Panc1 (cell line): ENCODE results near the gene MEGF6. TPM values are rescaled to one million over a fixed set of nuclear protein-coding genes. Genes with fewer than 3 reads are reported as not detected.
A peak's percentile ranks its signal among the peaks of the same experiment; 100 is the strongest.

Experiments used
- ATAC-seq: fragments of 200-7000 bp; cut with Tn5 transposase; 2 replicates; pipeline ENCODE4 v1.9.1; 2020; ENCODE audit warnings: mild to moderate bottlenecking, moderate library complexity
- BruUV-seq: library from RNA; stranded (reverse); fragments of 400-500 nt; replicated peaks from 2 replicates; lab custom pipeline; 2021; lab: Mats Ljungman, UMichigan
- CTCF ChIA-PET: fragments of 300-600 bp; sonication (Branson Sonifier 250); formaldehyde crosslinking; loops from one replicate; lab custom pipeline; 2022; ENCODE audit warnings: antibody characterized with exemption; lab: Charles Lee
- POLR2A ChIA-PET: fragments of 300-600 bp; sonication (Branson Sonifier 250); formaldehyde crosslinking; loops from one replicate; lab custom pipeline; 2022; ENCODE audit warnings: antibody characterized with exemption; lab: Charles Lee
- DNase-seq: peaks from one replicate; pipeline ENCODE4 v3.0.0-alpha.2; 2010; ENCODE audit warnings: low read depth, low spot score
- H3K27ac ChIP-seq: 2 replicates; pipeline ENCODE4 v1.5.1; 2011; ENCODE audit warnings: mild to moderate bottlenecking, low read length, inconsistent platforms
- H3K27me3 ChIP-seq: fragments of 200-500 bp; sonication (Bioruptor generic); 2 replicates; pipeline ENCODE4 v1.6.0; 2014; ENCODE audit warnings: low read length, inconsistent platforms; ENCODE audit not compliant: control insufficient read depth, insufficient read depth
- H3K36me3 ChIP-seq: fragments of 200-500 bp; sonication (Bioruptor generic); 2 replicates; pipeline ENCODE4 v1.5.1; 2014; ENCODE audit warnings: inconsistent platforms, mild to moderate bottlenecking, low read length, moderate library complexity; ENCODE audit not compliant: control insufficient read depth, insufficient read depth
- H3K4me1 ChIP-seq: 2 replicates; pipeline ENCODE4 v1.5.1; 2011; ENCODE audit warnings: inconsistent platforms, mild to moderate bottlenecking, low read length, moderate library complexity; ENCODE audit not compliant: control insufficient read depth, insufficient read depth
- H3K4me3 ChIP-seq, 2 experiments: 2 replicates each; pipeline ENCODE4 v1.5.1; 2011 to 2012; ENCODE audit warnings: low read depth in 2 of 2, low read length in 2 of 2, mild to moderate bottlenecking in 2 of 2, inconsistent platforms in 1 of 2, moderate library complexity in 1 of 2
- H3K9me3 ChIP-seq: fragments of 200-500 bp; sonication (Bioruptor generic); 2 replicates; pipeline ENCODE4 v1.5.1; 2014; ENCODE audit warnings: low read depth, mild to moderate bottlenecking, inconsistent platforms, low read length, moderate library complexity; ENCODE audit not compliant: control insufficient read depth, insufficient read depth
- POLR2AphosphoS5 ChIP-seq: IDR thresholded peaks from 2 replicates; pipeline ENCODE4 v1.6.1; 2012; ENCODE audit warnings: mild to moderate bottlenecking, low read depth, low read length, moderate library complexity
- SIN3A ChIP-seq: IDR thresholded peaks from 2 replicates; pipeline ENCODE4 v1.6.1; 2012; ENCODE audit warnings: low read depth, mild to moderate bottlenecking, low read length, moderate library complexity, borderline replicate concordance; ENCODE audit not compliant: insufficient read depth
- TCF7L2 ChIP-seq: IDR thresholded peaks from 2 replicates; pipeline ENCODE4 v1.6.1; 2011; ENCODE audit warnings: mild to moderate bottlenecking, low read depth, low read length, inconsistent platforms
- in situ Hi-C: cut with HindIII; loops from 2 replicates; pipeline ENCODE4 v1.10.0; 2016; ENCODE audit warnings: low sequenced_read_pairs, low pct_unique_long_range_greater_than_20kb
- intact Hi-C: fragments of 100-400 bp; cut with micrococcal nuclease; formaldehyde crosslinking; loops from one replicate; pipeline ENCODE4 v1.10.0; 2022; ENCODE audit not compliant: unreplicated experiment
- total RNA-seq: library from RNA; stranded (reverse); gene quantifications from one replicate; pipeline ENCODE4 v1.2.1, GENCODE V29; 2021; ENCODE audit not compliant: unreplicated experiment
- TF ChIP-seq, protein P1 (sequence below): fragments of 450-650 bp; IDR thresholded peaks from 2 replicates; pipeline ENCODE4 v1.5.1; 2017; ENCODE audit warnings: mild to moderate bottlenecking
- TF ChIP-seq, protein P2 (sequence below), 2 experiments: IDR thresholded peaks; 2 replicates each; pipeline ENCODE4 v1.6.1; 2011 to 2012; ENCODE audit warnings: low read depth in 2 of 2, control low read depth in 1 of 2, low read length in 1 of 2, mild to moderate bottlenecking in 1 of 2, moderate library complexity in 1 of 2; ENCODE audit not compliant: insufficient read depth in 1 of 2

Gene MEGF6
- total RNA-seq, 1 experiment from 2014 or later = 32.6 TPM

DNA sequence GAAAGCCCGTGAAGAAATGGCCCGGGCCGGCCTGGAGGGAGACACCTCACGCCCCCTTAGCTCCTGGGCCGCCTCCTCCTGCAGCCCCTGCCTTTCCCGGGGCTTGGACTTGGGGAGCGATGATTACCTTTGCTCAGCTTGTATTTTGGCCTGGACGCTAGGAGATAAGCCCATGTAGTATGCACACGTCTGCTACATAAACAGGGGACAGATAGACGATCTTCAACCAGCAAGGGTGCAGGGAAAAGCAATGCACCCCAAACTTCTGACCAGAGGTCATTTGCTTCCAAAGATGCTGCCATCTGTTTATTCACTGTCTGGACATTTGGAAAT is 41.9 kb upstream of the MEGF6 start:
- POLR2A ChIA-PET = no interaction called here
- no TSS peak for BruUV-seq
- no peak; the same call in 1 of the 2 replicates for TF ChIP-seq SIN3A
- TF ChIP-seq, protein P1, sequence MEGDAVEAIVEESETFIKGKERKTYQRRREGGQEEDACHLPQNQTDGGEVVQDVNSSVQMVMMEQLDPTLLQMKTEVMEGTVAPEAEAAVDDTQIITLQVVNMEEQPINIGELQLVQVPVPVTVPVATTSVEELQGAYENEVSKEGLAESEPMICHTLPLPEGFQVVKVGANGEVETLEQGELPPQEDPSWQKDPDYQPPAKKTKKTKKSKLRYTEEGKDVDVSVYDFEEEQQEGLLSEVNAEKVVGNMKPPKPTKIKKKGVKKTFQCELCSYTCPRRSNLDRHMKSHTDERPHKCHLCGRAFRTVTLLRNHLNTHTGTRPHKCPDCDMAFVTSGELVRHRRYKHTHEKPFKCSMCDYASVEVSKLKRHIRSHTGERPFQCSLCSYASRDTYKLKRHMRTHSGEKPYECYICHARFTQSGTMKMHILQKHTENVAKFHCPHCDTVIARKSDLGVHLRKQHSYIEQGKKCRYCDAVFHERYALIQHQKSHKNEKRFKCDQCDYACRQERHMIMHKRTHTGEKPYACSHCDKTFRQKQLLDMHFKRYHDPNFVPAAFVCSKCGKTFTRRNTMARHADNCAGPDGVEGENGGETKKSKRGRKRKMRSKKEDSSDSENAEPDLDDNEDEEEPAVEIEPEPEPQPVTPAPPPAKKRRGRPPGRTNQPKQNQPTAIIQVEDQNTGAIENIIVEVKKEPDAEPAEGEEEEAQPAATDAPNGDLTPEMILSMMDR = no peak
- TF ChIP-seq, protein P2, sequence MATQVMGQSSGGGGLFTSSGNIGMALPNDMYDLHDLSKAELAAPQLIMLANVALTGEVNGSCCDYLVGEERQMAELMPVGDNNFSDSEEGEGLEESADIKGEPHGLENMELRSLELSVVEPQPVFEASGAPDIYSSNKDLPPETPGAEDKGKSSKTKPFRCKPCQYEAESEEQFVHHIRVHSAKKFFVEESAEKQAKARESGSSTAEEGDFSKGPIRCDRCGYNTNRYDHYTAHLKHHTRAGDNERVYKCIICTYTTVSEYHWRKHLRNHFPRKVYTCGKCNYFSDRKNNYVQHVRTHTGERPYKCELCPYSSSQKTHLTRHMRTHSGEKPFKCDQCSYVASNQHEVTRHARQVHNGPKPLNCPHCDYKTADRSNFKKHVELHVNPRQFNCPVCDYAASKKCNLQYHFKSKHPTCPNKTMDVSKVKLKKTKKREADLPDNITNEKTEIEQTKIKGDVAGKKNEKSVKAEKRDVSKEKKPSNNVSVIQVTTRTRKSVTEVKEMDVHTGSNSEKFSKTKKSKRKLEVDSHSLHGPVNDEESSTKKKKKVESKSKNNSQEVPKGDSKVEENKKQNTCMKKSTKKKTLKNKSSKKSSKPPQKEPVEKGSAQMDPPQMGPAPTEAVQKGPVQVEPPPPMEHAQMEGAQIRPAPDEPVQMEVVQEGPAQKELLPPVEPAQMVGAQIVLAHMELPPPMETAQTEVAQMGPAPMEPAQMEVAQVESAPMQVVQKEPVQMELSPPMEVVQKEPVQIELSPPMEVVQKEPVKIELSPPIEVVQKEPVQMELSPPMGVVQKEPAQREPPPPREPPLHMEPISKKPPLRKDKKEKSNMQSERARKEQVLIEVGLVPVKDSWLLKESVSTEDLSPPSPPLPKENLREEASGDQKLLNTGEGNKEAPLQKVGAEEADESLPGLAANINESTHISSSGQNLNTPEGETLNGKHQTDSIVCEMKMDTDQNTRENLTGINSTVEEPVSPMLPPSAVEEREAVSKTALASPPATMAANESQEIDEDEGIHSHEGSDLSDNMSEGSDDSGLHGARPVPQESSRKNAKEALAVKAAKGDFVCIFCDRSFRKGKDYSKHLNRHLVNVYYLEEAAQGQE (IDR thresholded peaks at IDR 0.05; ENCODE audit: insufficient read depth in 1 of 2, low read depth in 2 of 2, low read length in 1 of 2) = no peak
- TF ChIP-seq POLR2AphosphoS5 = no peak
- no peak for TF ChIP-seq TCF7L2
- Histone ChIP-seq H3K9me3 (no peaks in the 10 kb centered on the region), H3K4me3 (peak overlapping the region; percentile 48 to 49), H3K27ac (no peak overlapping the region), H3K36me3 (no peaks in the 10 kb centered on the region; the same call in 1 of the 2 replicates), H3K27me3 (no peaks in the 10 kb centered on the region), H3K4me1 (peaks cover 11% of the 10 kb centered on the region)
- no peak for ATAC-seq
- in situ Hi-C loops = no loop called here
- CTCF ChIA-PET = interaction anchor here (1.4 kb wide), 1 partner anchor 43 kb away, joined by 5 read pairs; no protein-coding TSS in a partner anchor
- DNase-seq = no peak
- intact Hi-C loops = loop anchor here (10.0 kb wide), 1 partner anchor 72 kb away; no protein-coding TSS in a partner anchor

DNA sequence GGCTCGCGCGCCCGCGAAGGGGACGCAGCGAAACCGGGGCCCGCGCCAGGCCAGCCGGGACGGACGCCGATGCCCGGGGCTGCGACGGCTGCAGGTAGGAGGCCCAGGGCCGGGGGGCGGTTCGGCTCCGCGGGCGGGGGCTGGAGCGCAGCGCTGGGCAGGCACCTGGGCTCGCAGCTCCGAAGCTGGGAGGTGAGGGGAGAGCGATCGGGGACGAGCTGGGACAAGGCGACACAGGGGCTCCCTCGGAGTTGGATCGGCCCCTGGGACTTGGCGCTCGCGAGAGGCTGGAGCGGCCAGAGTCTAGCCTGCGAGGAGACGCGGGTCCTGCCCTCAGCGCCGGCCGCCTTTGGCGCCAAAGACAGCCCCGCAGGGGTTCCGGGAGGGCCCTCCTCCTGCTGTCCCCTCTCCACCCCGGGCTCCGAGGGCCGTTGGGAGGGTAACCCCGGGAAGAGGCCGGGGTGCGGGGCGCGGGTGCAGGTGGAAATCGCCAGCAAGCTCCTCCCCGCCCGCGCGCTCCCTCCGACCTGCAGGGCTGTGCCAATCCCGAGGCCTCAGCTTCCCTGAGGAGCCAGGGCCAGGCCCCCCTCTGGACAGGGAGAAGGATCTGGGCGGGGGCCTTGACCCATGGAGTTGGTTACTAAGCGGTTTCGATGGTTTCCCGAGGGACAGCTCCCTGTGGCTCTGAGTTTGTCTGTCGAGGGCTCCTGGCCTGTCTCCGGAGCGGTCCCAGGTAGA is 41.4 kb upstream of the MEGF6 start:
- no peak for TF ChIP-seq POLR2AphosphoS5
- TF ChIP-seq, protein P1 = no peak
- no peak for TF ChIP-seq TCF7L2
- TF ChIP-seq SIN3A = no peak; the same call in 1 of the 2 replicates
- TF ChIP-seq, protein P2 (IDR thresholded peaks at IDR 0.05; ENCODE audit: insufficient read depth in 1 of 2, low read depth in 2 of 2, low read length in 1 of 2) = no peak
- DNase-seq (no peak), ATAC-seq (peak; percentile 78)
- Histone ChIP-seq H3K36me3 (no peaks in the 10 kb centered on the region; the same call in 1 of the 2 replicates), H3K27me3 (no peaks in the 10 kb centered on the region), H3K4me1 (peaks cover 11% of the 10 kb centered on the region), H3K4me3 (peak overlapping the region; percentile 48 to 49), H3K27ac (no peak overlapping the region), H3K9me3 (no peaks in the 10 kb centered on the region)
- in situ Hi-C loops (no loop called here), intact Hi-C loops (loop anchor here (10.0 kb wide), 1 partner anchor 72 kb away; no protein-coding TSS in a partner anchor)
- BruUV-seq = no TSS peak
- CTCF ChIA-PET = interaction anchor here (1.4 kb wide), 1 partner anchor 43 kb away, joined by 5 read pairs; no protein-coding TSS in a partner anchor
- POLR2A ChIA-PET = no interaction called here
